GM19463 (cell line): ENCODE data around the gene CRTAC1.

ENCODE experiments used
- ATAC-seq: cut with Tn5 transposase; IDR thresholded peaks from one replicate; pipeline ENCODE4 v1.9.1; 2021; ENCODE audit warnings: mild to moderate bottlenecking, moderate library complexity; ENCODE audit not compliant: unreplicated experiment

CRTAC1 gene

GRCh38 chr10:97903128-97904017 is 127.0 kb downstream of the CRTAC1 start:
- ATAC-seq, result no peak

GRCh38 chr10:97901381-97901780 is 129.0 kb downstream of the CRTAC1 start:
- ATAC-seq, result no peak

- no peak for ATAC-seq
Measured at GRCh38 chr10:97898429-97898828, 132.0 kb downstream of the CRTAC1 start.

- no peak for ATAC-seq
Measured at GRCh38 chr10:97896756-97897358, 133.6 kb downstream of the CRTAC1 start.

GRCh38 chr10:97895915-97896314 is 134.5 kb downstream of the CRTAC1 start:
- ATAC-seq, result no peak

- no peak for ATAC-seq
Measured at GRCh38 chr10:97895084-97895483, 135.3 kb downstream of the CRTAC1 start.

GRCh38 chr10:97894092-97894491 is 136.3 kb downstream of the CRTAC1 start:
- no peak for ATAC-seq

- ATAC-seq, result no peak
Measured at GRCh38 chr10:97892939-97893338, 137.5 kb downstream of the CRTAC1 start.

GRCh38 chr10:97892506-97892905 is 137.9 kb downstream of the CRTAC1 start:
- ATAC-seq, result no peak

GRCh38 chr10:97891497-97892167 is 138.8 kb downstream of the CRTAC1 start:
- ATAC-seq, result no peak

- no peak for ATAC-seq
Measured at GRCh38 chr10:97889461-97890265, 140.8 kb downstream of the CRTAC1 start.

- no peak for ATAC-seq
Measured at GRCh38 chr10:97888641-97889262, 141.7 kb downstream of the CRTAC1 start.

- ATAC-seq, result no peak
Measured at GRCh38 chr10:97888134-97888533, 142.3 kb downstream of the CRTAC1 start.

GRCh38 chr10:97887399-97887798 is 143.0 kb downstream of the CRTAC1 start:
- ATAC-seq, result no peak

GRCh38 chr10:97886286-97886685 is 144.1 kb downstream of the CRTAC1 start:
- ATAC-seq, result no peak

- ATAC-seq, result no peak
Measured at GRCh38 chr10:97883092-97883485, 147.3 kb downstream of the CRTAC1 start.

GRCh38 chr10:97882142-97883091 is 148.0 kb downstream of the CRTAC1 start:
- ATAC-seq, result no peak

- ATAC-seq, result no peak
Measured at GRCh38 chr10:97880109-97880508, 150.3 kb downstream of the CRTAC1 start.

- ATAC-seq, result no peak
Measured at GRCh38 chr10:97879241-97879640, 151.2 kb downstream of the CRTAC1 start.
